Retinal pigment epithelial cell (primary cell): ENCODE results near the gene MYMX.

ENCODE experiments used
- DNase-seq: peaks from one replicate; pipeline ENCODE4 v3.0.0-alpha.2; 2010; ENCODE audit warnings: low read depth
- H3K4me3 ChIP-seq: 2 replicates; pipeline ENCODE4 v1.5.1; 2011; ENCODE audit warnings: mild to moderate bottlenecking, low read length, control low read depth, moderate library complexity
- CTCF ChIP-seq: conservative IDR thresholded peaks from 2 replicates; pipeline ENCODE4 v1.5.1; 2011; ENCODE audit warnings: low read depth, low read length, control low read depth, inconsistent platforms

The MYMX gene

GRCh38 chr6:44243345-44243744 lies 26.6 kb downstream of the MYMX start:
- TF ChIP-seq CTCF: no peak
- no peak overlapping the region for H3K4me3 ChIP-seq
- no peak for DNase-seq

- peak overlapping the region; percentile 100 for H3K4me3 ChIP-seq
- no peak for TF ChIP-seq CTCF
- no peak for DNase-seq
These were observed 28.7 kb downstream of the MYMX start for GRCh38 chr6:44245391-44245911.

GRCh38 chr6:44245912-44246662 lies 29.4 kb downstream of the MYMX start:
- no peak for DNase-seq
- peak overlapping the region; percentile 100 for H3K4me3 ChIP-seq
- TF ChIP-seq CTCF: peak; percentile 24

- H3K4me3 ChIP-seq: peak within 1 kb of the TSS; percentile 100
- DNase-seq: peak; percentile 99
- TF ChIP-seq CTCF: no peak
These were observed 30.1 kb downstream of the MYMX start, which contains the start of gene HSP90AB1 for GRCh38 chr6:44246663-44247337. TSS of gene HSP90AB1 (plus strand) at chr6:44247101. CDS start at chr6:44248630, 1,529 bp downstream.

- DNase-seq: no peak
- peak overlapping the region; percentile 100 for H3K4me3 ChIP-seq
- TF ChIP-seq CTCF: no peak
These were observed 30.9 kb downstream of the MYMX start for GRCh38 chr6:44247338-44248302.

- peak overlapping the region; percentile 100 for H3K4me3 ChIP-seq
- no peak for TF ChIP-seq CTCF
- no peak for DNase-seq
These were observed 31.9 kb downstream of the MYMX start for GRCh38 chr6:44248579-44248978.
